ENCODE data around the gene NKX6-1. TPM values are rescaled to one million over a fixed set of nuclear protein-coding genes. Genes with fewer than 3 reads are reported as not detected.

Gene NKX6-1
- total RNA-seq, 1 experiment from 2014 or later, result not detected

GRCh38 chr4:84500386-84501201 lies 1.5 kb upstream of the NKX6-1 start:
- no peak for DNase-seq (ENCODE audit: low read depth)
- in situ Hi-C loops (cut with HindIII; ENCODE audit: low pct_unique_long_range_greater_than_20kb, low sequenced_read_pairs), result no loop called here

GRCh38 chr4:84499624-84499982 lies 511 bp upstream of the NKX6-1 start:
- in situ Hi-C loops (cut with HindIII; ENCODE audit: low pct_unique_long_range_greater_than_20kb, low sequenced_read_pairs), result no loop called here

GRCh38 chr4:84498203-84498934 lies 723 bp downstream of the NKX6-1 start:
- in situ Hi-C loops (cut with HindIII; ENCODE audit: low pct_unique_long_range_greater_than_20kb, low sequenced_read_pairs), result no loop called here
- peak; percentile 32 for DNase-seq (ENCODE audit: low read depth)

More at GRCh38 chr4:84499624-84499982, 511 bp upstream of the NKX6-1 start:
- DNase-seq (ENCODE audit: low read depth), result no peak

- in situ Hi-C loops (cut with HindIII; ENCODE audit: low pct_unique_long_range_greater_than_20kb, low sequenced_read_pairs), result no loop called here
- DNase-seq (ENCODE audit: low read depth), result no peak
Measured at GRCh38 chr4:84497504-84498202, 1.4 kb downstream of the NKX6-1 start.

- DNase-seq (ENCODE audit: low read depth), result no peak
- in situ Hi-C loops (cut with HindIII; ENCODE audit: low pct_unique_long_range_greater_than_20kb, low sequenced_read_pairs), result no loop called here
Measured at GRCh38 chr4:84496706-84497503, 2.2 kb downstream of the NKX6-1 start.

GRCh38 chr4:84496331-84496705 lies 2.8 kb downstream of the NKX6-1 start:
- in situ Hi-C loops (cut with HindIII; ENCODE audit: low pct_unique_long_range_greater_than_20kb, low sequenced_read_pairs), result no loop called here
- DNase-seq (ENCODE audit: low read depth), result no peak

GRCh38 chr4:84495794-84496261 lies 3.3 kb downstream of the NKX6-1 start:
- in situ Hi-C loops (cut with HindIII; ENCODE audit: low pct_unique_long_range_greater_than_20kb, low sequenced_read_pairs), result no loop called here
- no peak for DNase-seq (ENCODE audit: low read depth)

- DNase-seq (ENCODE audit: low read depth), result no peak
- in situ Hi-C loops (cut with HindIII; ENCODE audit: low pct_unique_long_range_greater_than_20kb, low sequenced_read_pairs), result no loop called here
Measured at GRCh38 chr4:84495118-84495793, 3.8 kb downstream of the NKX6-1 start.

GRCh38 chr4:84494531-84494930 lies 4.6 kb downstream of the NKX6-1 start:
- DNase-seq (ENCODE audit: low read depth), result no peak
- in situ Hi-C loops (cut with HindIII; ENCODE audit: low pct_unique_long_range_greater_than_20kb, low sequenced_read_pairs), result no loop called here

GRCh38 chr4:84494076-84494475 lies 5.0 kb downstream of the NKX6-1 start:
- in situ Hi-C loops (cut with HindIII; ENCODE audit: low pct_unique_long_range_greater_than_20kb, low sequenced_read_pairs), result no loop called here
- no peak for DNase-seq (ENCODE audit: low read depth)

- in situ Hi-C loops (cut with HindIII; ENCODE audit: low pct_unique_long_range_greater_than_20kb, low sequenced_read_pairs), result no loop called here
- no peak for DNase-seq (ENCODE audit: low read depth)
Measured at GRCh38 chr4:84493092-84493850, 5.8 kb downstream of the NKX6-1 start.

- in situ Hi-C loops (cut with HindIII; ENCODE audit: low pct_unique_long_range_greater_than_20kb, low sequenced_read_pairs), result no loop called here
- no peak for DNase-seq (ENCODE audit: low read depth)
Measured at GRCh38 chr4:84492737-84493091, 6.4 kb downstream of the NKX6-1 start.

GRCh38 chr4:84492290-84492689 lies 6.8 kb downstream of the NKX6-1 start:
- in situ Hi-C loops (cut with HindIII; ENCODE audit: low pct_unique_long_range_greater_than_20kb, low sequenced_read_pairs), result no loop called here

GRCh38 chr4:84491481-84491880 lies 7.6 kb downstream of the NKX6-1 start:
- in situ Hi-C loops (cut with HindIII; ENCODE audit: low pct_unique_long_range_greater_than_20kb, low sequenced_read_pairs), result no loop called here
- DNase-seq (ENCODE audit: low read depth), result no peak

More at GRCh38 chr4:84492290-84492689, 6.8 kb downstream of the NKX6-1 start:
- no peak for DNase-seq (ENCODE audit: low read depth)

GRCh38 chr4:84490663-84491062 lies 8.4 kb downstream of the NKX6-1 start:
- in situ Hi-C loops (cut with HindIII; ENCODE audit: low pct_unique_long_range_greater_than_20kb, low sequenced_read_pairs), result no loop called here

GRCh38 chr4:84484236-84484635 lies 14.9 kb downstream of the NKX6-1 start:
- in situ Hi-C loops (cut with HindIII; ENCODE audit: low pct_unique_long_range_greater_than_20kb, low sequenced_read_pairs), result no loop called here

More at GRCh38 chr4:84490663-84491062, 8.4 kb downstream of the NKX6-1 start:
- no peak for DNase-seq (ENCODE audit: low read depth)

GRCh38 chr4:84483688-84484087 lies 15.4 kb downstream of the NKX6-1 start:
- in situ Hi-C loops (cut with HindIII; ENCODE audit: low pct_unique_long_range_greater_than_20kb, low sequenced_read_pairs), result no loop called here

More at GRCh38 chr4:84484236-84484635, 14.9 kb downstream of the NKX6-1 start:
- DNase-seq (ENCODE audit: low read depth), result no peak

More at GRCh38 chr4:84483688-84484087, 15.4 kb downstream of the NKX6-1 start:
- DNase-seq (ENCODE audit: low read depth), result no peak
